Measurements from ENCODE around the gene CYP4Z1. TPM values are rescaled to one million over a fixed set of nuclear protein-coding genes. Genes with fewer than 3 reads are reported as not detected.

Gene CYP4Z1
- total and polyA plus RNA-seq, 12 donors = 0.07 to 0.84 (median 0.28) TPM; not detected in 1

GRCh38 chr1:47024141-47024801 lies 42.8 kb upstream of the CYP4Z1 start:
- Histone ChIP-seq H3K4me3 (peak overlapping the region in 1 of 4 donors; percentile 28), H3K4me1 (replicated peaks in 1 of 2) (peaks cover 0 to 7% of the 10 kb centered on the region in 2 donors), H3K27me3 (peaks cover 7% of the 10 kb centered on the region), H3K27ac (peak overlapping the region in 1 of 5 donors; percentile 77), H3K9me3 (replicated peaks in 1 of 3) (no peaks in the 10 kb centered on the region), H3K36me3 (replicated peaks in 1 of 2) (no peaks in the 10 kb centered on the region)
- peak in 2 of 7 donors; percentile 26 to 33 for DNase-seq
- WGBS, 4 donors = 25 to 31% (median 27%) methylated on average over 8 of the region's 8 CpGs
- TF ChIP-seq CTCF (IDR thresholded peaks at IDR 0.05) (no peak), POLR2A (IDR thresholded peaks at IDR 0.05) (no peak)
- intact Hi-C loops (cut with DNase I) = no loop called here

GRCh38 chr1:47030170-47030805 lies 36.7 kb upstream of the CYP4Z1 start:
- TF ChIP-seq CTCF (IDR thresholded peaks at IDR 0.05) = no peak
- TF ChIP-seq POLR2A (IDR thresholded peaks at IDR 0.05) = no peak
- H3K4me1 ChIP-seq (replicated peaks in 1 of 2) = no peaks in the 10 kb centered on the region
- H3K27ac ChIP-seq = peak overlapping the region in 1 of 5 donors; percentile 52
- no peak for DNase-seq
- H3K4me3 ChIP-seq = no peak overlapping the region
- WGBS, 4 donors = 75 to 85% (median 77%) methylated on average over 3 of the region's 3 CpGs
- H3K9me3 ChIP-seq (replicated peaks in 1 of 3) = no peaks in the 10 kb centered on the region
- intact Hi-C loops (cut with DNase I) = no loop called here
- no peaks in the 10 kb centered on the region for H3K27me3 ChIP-seq
- H3K36me3 ChIP-seq (replicated peaks in 1 of 2) = no peaks in the 10 kb centered on the region

- peak in 2 of 7 donors; percentile 5 to 40 for DNase-seq
- peak overlapping the region in 1 of 5 donors; percentile 52 for H3K27ac ChIP-seq
- H3K4me1 ChIP-seq (replicated peaks in 1 of 2) = no peaks in the 10 kb centered on the region
- H3K36me3 ChIP-seq (replicated peaks in 1 of 2) = no peaks in the 10 kb centered on the region
- intact Hi-C loops (cut with DNase I) = no loop called here
- TF ChIP-seq POLR2A (IDR thresholded peaks at IDR 0.05) = no peak
- no peak for TF ChIP-seq CTCF (IDR thresholded peaks at IDR 0.05)
- H3K4me3 ChIP-seq = no peak overlapping the region
- WGBS, 4 donors = 34 to 35% (median 34%) methylated on average over 3 of the region's 3 CpGs
- no peaks in the 10 kb centered on the region for H3K27me3 ChIP-seq
- no peaks in the 10 kb centered on the region for H3K9me3 ChIP-seq (replicated peaks in 1 of 3)
Observed at GRCh38 chr1:47031059-47031458, 36.0 kb upstream of the CYP4Z1 start.

GRCh38 chr1:47031585-47031984 lies 35.4 kb upstream of the CYP4Z1 start:
- Histone ChIP-seq H3K4me3 (no peak overlapping the region), H3K9me3 (replicated peaks in 1 of 3) (no peaks in the 10 kb centered on the region), H3K4me1 (replicated peaks in 1 of 2) (no peaks in the 10 kb centered on the region), H3K36me3 (replicated peaks in 1 of 2) (no peaks in the 10 kb centered on the region), H3K27me3 (no peaks in the 10 kb centered on the region), H3K27ac (peak overlapping the region in 1 of 5 donors; percentile 45)
- 55 to 61% (median 60%) methylated on average over 3 of the region's 3 CpGs for WGBS, 4 donors
- no peak for DNase-seq
- no peak for TF ChIP-seq CTCF (IDR thresholded peaks at IDR 0.05)
- TF ChIP-seq POLR2A (IDR thresholded peaks at IDR 0.05) = no peak
- intact Hi-C loops (cut with DNase I) = no loop called here

Measured in adrenal gland (tissue), 12 donors.